Measurements from ENCODE around the gene ESR1. TPM values are rescaled to one million over a fixed set of nuclear protein-coding genes. Genes with fewer than 3 reads are reported as not detected.

ESR1 gene
- polyA plus RNA-seq, 1 donor (not counting 4 experiments of a cell fraction or from before 2014, with no cell fraction given) = 0.22 TPM

DNA sequence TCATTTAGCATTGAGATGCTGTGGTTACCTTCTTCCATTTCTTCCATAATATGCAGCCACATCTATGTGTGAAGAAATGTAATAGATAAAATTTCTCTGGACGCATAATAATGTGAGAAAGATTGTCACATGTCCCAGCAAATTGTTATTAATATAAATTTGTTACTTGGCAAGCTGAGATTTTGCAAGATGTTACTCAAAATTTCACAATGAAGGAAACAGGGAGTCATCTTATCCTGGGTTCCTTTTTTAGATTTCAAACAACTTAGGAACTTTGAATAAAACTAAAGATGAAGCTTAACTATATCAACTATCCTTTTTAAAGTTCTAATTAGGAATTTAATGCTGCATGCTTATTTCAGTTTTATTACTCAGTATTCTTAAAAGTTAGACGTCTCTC lies 3.6 kb downstream of the ESR1 start:
- Histone ChIP-seq H4K20me1 (ENCODE audit: control insufficient read depth, extremely low read depth, insufficient read depth, low read length) (no peaks in the 10 kb centered on the region), H3K36me3 (ENCODE audit: control insufficient read depth in 2 of 2, extremely low read depth in 1 of 2, insufficient read depth in 2 of 2, low read length in 2 of 2) (no peaks in the 10 kb centered on the region), H3K27ac (ENCODE audit: control insufficient read depth, insufficient read depth, low read length) (no peak overlapping the region), H3K4me2 (ENCODE audit: control insufficient read depth, extremely low read depth, insufficient read depth, low read depth, low read length) (no peak overlapping the region), H3K79me2 (ENCODE audit: control insufficient read depth, insufficient read depth, low read length) (no peaks in the 10 kb centered on the region), H3K27me3 (ENCODE audit: control insufficient read depth, extremely low read depth, insufficient read depth, low read length) (peaks cover 37% of the 10 kb centered on the region), H3K9ac (ENCODE audit: control insufficient read depth, extremely low read depth, insufficient read depth, low read length) (no peak overlapping the region), H3K4me1 (ENCODE audit: control insufficient read depth, extremely low read depth, insufficient read depth, low read length) (peaks cover 8% of the 10 kb centered on the region), H2AFZ (ENCODE audit: control insufficient read depth, low read length) (no peak overlapping the region), H3K4me3 (ENCODE audit: control insufficient read depth in 2 of 3, extremely low read depth in 1 of 3, insufficient read depth in 2 of 3, low read depth in 1 of 3, low read length in 3 of 3) (no peak overlapping the region), H3K9me3 (ENCODE audit: control insufficient read depth, low read depth, low read length) (no peaks in the 10 kb centered on the region), H3K9me1 (ENCODE audit: control insufficient read depth, extremely low read depth, insufficient read depth, low read length) (no peaks in the 10 kb centered on the region)
- no peak for FAIRE-seq
- TF ChIP-seq EZH2 (IDR thresholded peaks at IDR 0.05; ENCODE audit: low read length) = no peak
- TF ChIP-seq, protein P1, sequence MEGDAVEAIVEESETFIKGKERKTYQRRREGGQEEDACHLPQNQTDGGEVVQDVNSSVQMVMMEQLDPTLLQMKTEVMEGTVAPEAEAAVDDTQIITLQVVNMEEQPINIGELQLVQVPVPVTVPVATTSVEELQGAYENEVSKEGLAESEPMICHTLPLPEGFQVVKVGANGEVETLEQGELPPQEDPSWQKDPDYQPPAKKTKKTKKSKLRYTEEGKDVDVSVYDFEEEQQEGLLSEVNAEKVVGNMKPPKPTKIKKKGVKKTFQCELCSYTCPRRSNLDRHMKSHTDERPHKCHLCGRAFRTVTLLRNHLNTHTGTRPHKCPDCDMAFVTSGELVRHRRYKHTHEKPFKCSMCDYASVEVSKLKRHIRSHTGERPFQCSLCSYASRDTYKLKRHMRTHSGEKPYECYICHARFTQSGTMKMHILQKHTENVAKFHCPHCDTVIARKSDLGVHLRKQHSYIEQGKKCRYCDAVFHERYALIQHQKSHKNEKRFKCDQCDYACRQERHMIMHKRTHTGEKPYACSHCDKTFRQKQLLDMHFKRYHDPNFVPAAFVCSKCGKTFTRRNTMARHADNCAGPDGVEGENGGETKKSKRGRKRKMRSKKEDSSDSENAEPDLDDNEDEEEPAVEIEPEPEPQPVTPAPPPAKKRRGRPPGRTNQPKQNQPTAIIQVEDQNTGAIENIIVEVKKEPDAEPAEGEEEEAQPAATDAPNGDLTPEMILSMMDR (optimal IDR thresholded peaks at IDR 0.05 in 1 of 3, IDR thresholded peaks at IDR 0.05 in 1 of 3, conservative IDR thresholded peaks at IDR 0.05 in 1 of 3; ENCODE audit: extremely low read depth in 1 of 3, insufficient read depth in 2 of 3, low read length in 3 of 3) = no peak
- dilution Hi-C loops (cut with MboI; ENCODE audit: extremely low pct_ligation_motif_present, low sequenced_read_pairs) = no loop called here
- DNase-seq (ENCODE audit: low read depth, low spot score) = no peak

DNA sequence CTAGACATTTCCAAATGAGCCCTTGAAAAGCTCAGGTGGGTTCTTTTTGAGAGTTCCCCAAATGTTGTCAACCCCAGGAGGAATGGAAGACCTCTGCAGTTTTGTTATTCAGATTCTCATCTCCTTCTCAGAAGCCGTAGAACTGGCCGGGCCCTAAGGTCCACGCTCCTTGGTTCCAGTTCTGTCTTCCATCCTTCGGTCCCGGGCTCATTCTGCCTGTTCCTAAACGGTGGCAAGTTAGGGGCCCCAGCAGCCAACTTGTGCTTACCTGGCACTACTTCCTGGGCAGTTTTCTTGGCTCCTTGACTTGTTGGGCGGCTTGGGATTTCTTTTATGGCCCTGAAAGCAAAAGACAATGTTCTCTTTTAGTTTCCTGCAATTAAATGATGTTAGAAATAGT lies 6.4 kb downstream of the ESR1 start:
- dilution Hi-C loops (cut with MboI; ENCODE audit: extremely low pct_ligation_motif_present, low sequenced_read_pairs) = no loop called here
- H3K9me3 ChIP-seq (ENCODE audit: control insufficient read depth, low read depth, low read length) = no peaks in the 10 kb centered on the region
- H3K9me1 ChIP-seq (ENCODE audit: control insufficient read depth, extremely low read depth, insufficient read depth, low read length) = no peaks in the 10 kb centered on the region
- H4K20me1 ChIP-seq (ENCODE audit: control insufficient read depth, extremely low read depth, insufficient read depth, low read length) = no peaks in the 10 kb centered on the region
- H3K27me3 ChIP-seq (ENCODE audit: control insufficient read depth, extremely low read depth, insufficient read depth, low read length) = peaks cover 16% of the 10 kb centered on the region
- no peak overlapping the region for H3K4me3 ChIP-seq (ENCODE audit: control insufficient read depth in 2 of 3, extremely low read depth in 1 of 3, insufficient read depth in 2 of 3, low read depth in 1 of 3, low read length in 3 of 3)
- no peaks in the 10 kb centered on the region for H3K4me1 ChIP-seq (ENCODE audit: control insufficient read depth, extremely low read depth, insufficient read depth, low read length)
- TF ChIP-seq, protein P1 (optimal IDR thresholded peaks at IDR 0.05 in 1 of 3, IDR thresholded peaks at IDR 0.05 in 1 of 3, conservative IDR thresholded peaks at IDR 0.05 in 1 of 3; ENCODE audit: extremely low read depth in 1 of 3, insufficient read depth in 2 of 3, low read length in 3 of 3) = no peak
- TF ChIP-seq EZH2 (IDR thresholded peaks at IDR 0.05; ENCODE audit: low read length) = no peak
- no peaks in the 10 kb centered on the region for H3K36me3 ChIP-seq (ENCODE audit: control insufficient read depth in 2 of 2, extremely low read depth in 1 of 2, insufficient read depth in 2 of 2, low read length in 2 of 2)
- H3K4me2 ChIP-seq (ENCODE audit: control insufficient read depth, extremely low read depth, insufficient read depth, low read depth, low read length) = no peak overlapping the region
- no peak overlapping the region for H3K27ac ChIP-seq (ENCODE audit: control insufficient read depth, insufficient read depth, low read length)
- H3K79me2 ChIP-seq (ENCODE audit: control insufficient read depth, insufficient read depth, low read length) = no peaks in the 10 kb centered on the region
- no peak overlapping the region for H2AFZ ChIP-seq (ENCODE audit: control insufficient read depth, low read length)
- no peak overlapping the region for H3K9ac ChIP-seq (ENCODE audit: control insufficient read depth, extremely low read depth, insufficient read depth, low read length)
- FAIRE-seq (no peak), DNase-seq (ENCODE audit: low read depth, low spot score) (no peak)

Measured in keratinocyte (primary cell).